ENCODE results near the gene LTA.

Gene LTA

GRCh38 chr6:31582230-31582643 is 10.1 kb downstream of the LTA start, which contains the start of gene LTB:
Gene LTB (minus strand): TSS chr6:31582424. CDS start chr6:31582417, 7 bp downstream.
- no peak for ATAC-seq
- TF ChIP-seq RARB (CRISPR knock-in tag; IDR thresholded peaks at IDR 0.05), result no peak
- no peak for TF ChIP-seq ARNTL (CRISPR knock-in tag; IDR thresholded peaks at IDR 0.05; ENCODE audit: borderline replicate concordance, low read depth)
- TF ChIP-seq OSR1 (CRISPR knock-in tag; IDR thresholded peaks at IDR 0.05), result no peak
- no peak for TF ChIP-seq ZNF70 (CRISPR knock-in tag; IDR thresholded peaks at IDR 0.05)
- no peak for TF ChIP-seq TSHZ2 (CRISPR knock-in tag; IDR thresholded peaks at IDR 0.05)
- no peak for TF ChIP-seq ZFP30 (CRISPR knock-in tag; IDR thresholded peaks at IDR 0.05)
- no peak for TF ChIP-seq CSDC2 (CRISPR knock-in tag; IDR thresholded peaks at IDR 0.05)
- TF ChIP-seq ZC3H10 (CRISPR knock-in tag; IDR thresholded peaks at IDR 0.05), result no peak
- TF ChIP-seq TOX (CRISPR knock-in tag; IDR thresholded peaks at IDR 0.05; ENCODE audit: borderline replicate concordance), result no peak
- TF ChIP-seq ZNF565 (CRISPR knock-in tag; conservative IDR thresholded peaks at IDR 0.05; ENCODE audit: low read depth), result no peak

- TF ChIP-seq RARB (CRISPR knock-in tag; IDR thresholded peaks at IDR 0.05) (no peak), ZC3H10 (CRISPR knock-in tag; IDR thresholded peaks at IDR 0.05) (no peak), ZNF8 (CRISPR knock-in tag; IDR thresholded peaks at IDR 0.05) (no peak), CREB5 (CRISPR knock-in tag; IDR thresholded peaks at IDR 0.05; ENCODE audit: low read depth) (no peak), ZFP30 (CRISPR knock-in tag; IDR thresholded peaks at IDR 0.05) (no peak), CSDC2 (CRISPR knock-in tag; IDR thresholded peaks at IDR 0.05) (no peak), POU6F1 (CRISPR knock-in tag; IDR thresholded peaks at IDR 0.05; ENCODE audit: borderline replicate concordance, low read depth) (no peak), TSHZ2 (CRISPR knock-in tag; IDR thresholded peaks at IDR 0.05) (no peak), TOX (CRISPR knock-in tag; IDR thresholded peaks at IDR 0.05; ENCODE audit: borderline replicate concordance) (no peak), CSRNP3 (CRISPR knock-in tag; IDR thresholded peaks at IDR 0.05) (no peak), ZFP3 (CRISPR knock-in tag; IDR thresholded peaks at IDR 0.05) (no peak)
- ATAC-seq, result no peak
Observed at GRCh38 chr6:31585491-31585890, 13.4 kb downstream of the LTA start.

- TF ChIP-seq ZFP3 (CRISPR knock-in tag; IDR thresholded peaks at IDR 0.05), result no peak
- no peak for TF ChIP-seq ZNF70 (CRISPR knock-in tag; IDR thresholded peaks at IDR 0.05)
- ATAC-seq, result no peak
Observed at GRCh38 chr6:31586008-31586407, 13.9 kb downstream of the LTA start, which contains the start of gene LST1. Gene LST1 (plus strand): TSS chr6:31586277. CDS start chr6:31587300, 1,023 bp downstream.

- TF ChIP-seq CSRNP3 (CRISPR knock-in tag; IDR thresholded peaks at IDR 0.05) (no peak), ZNF8 (CRISPR knock-in tag; IDR thresholded peaks at IDR 0.05) (no peak), BACH2 (CRISPR knock-in tag; IDR thresholded peaks at IDR 0.05; ENCODE audit: borderline replicate concordance) (no peak), ZFP30 (CRISPR knock-in tag; IDR thresholded peaks at IDR 0.05) (no peak), TCF4 (CRISPR knock-in tag; IDR thresholded peaks at IDR 0.05; ENCODE audit: borderline replicate concordance) (no peak), CSDC2 (CRISPR knock-in tag; IDR thresholded peaks at IDR 0.05) (no peak), GLIS3 (CRISPR knock-in tag; IDR thresholded peaks at IDR 0.05) (no peak)
Observed at GRCh38 chr6:31586599-31587281, 14.7 kb downstream of the LTA start.

More at GRCh38 chr6:31586599-31587281, 14.7 kb downstream of the LTA start:
- no peak for ATAC-seq

Measured in SK-N-SH treated with all-trans-retinoic acid at 6 μM for 48 hours (cell line).